Breast epithelium (tissue), 3 donors: Measurements from ENCODE around the gene RUVBL1.

Experiments
- CTCF ChIP-seq, 3 donors: fragments of 450-650 bp; IDR thresholded peaks; one replicate each; pipeline ENCODE4 v1.5.1; 2016 to 2017; ENCODE audit warnings: antibody characterized with exemption in 3 of 3, mild to moderate bottlenecking in 3 of 3, moderate library complexity in 3 of 3
- POLR2AphosphoS5 ChIP-seq, 3 donors: sonication (generic); formaldehyde crosslinking; IDR thresholded peaks; one replicate each; pipeline ENCODE4 v1.6.1; 2017; ENCODE audit warnings: antibody characterized with exemption in 3 of 3

GRCh38 chr3:128155616-128156360 lies 32.2 kb upstream of the RUVBL1 start:
- no peak for TF ChIP-seq CTCF (IDR thresholded peaks at IDR 0.05)
- TF ChIP-seq POLR2AphosphoS5 (IDR thresholded peaks at IDR 0.05): no peak
